GM18909 (cell line): ENCODE measurements around the gene NKAPL.

Experiments used
- ATAC-seq: cut with Tn5 transposase; IDR thresholded peaks from one replicate; pipeline ENCODE4 v1.9.1; 2021; ENCODE audit warnings: mild to moderate bottlenecking; ENCODE audit not compliant: unreplicated experiment, poor library complexity

The NKAPL gene

GRCh38 chr6:28258877-28259777 lies at the start of gene NKAPL:
TSS of gene NKAPL (plus strand) at chr6:28259297. CDS start at chr6:28259372, 75 bp downstream.
- ATAC-seq = no peak

- ATAC-seq = no peak
Observed at GRCh38 chr6:28209753-28210535, 49.2 kb upstream of the NKAPL start.

- no peak for ATAC-seq
Observed at GRCh38 chr6:28211840-28212509, 47.1 kb upstream of the NKAPL start.

GRCh38 chr6:28212510-28213212 lies 46.4 kb upstream of the NKAPL start:
- ATAC-seq = peak; percentile 59

- ATAC-seq = no peak
Observed at GRCh38 chr6:28213213-28213523, 45.9 kb upstream of the NKAPL start.

GRCh38 chr6:28215425-28215824 lies 43.7 kb upstream of the NKAPL start:
- no peak for ATAC-seq

GRCh38 chr6:28217890-28218289 lies 41.2 kb upstream of the NKAPL start:
- ATAC-seq = no peak

GRCh38 chr6:28218312-28219248 lies 40.5 kb upstream of the NKAPL start:
- peak; percentile 66 for ATAC-seq

GRCh38 chr6:28220257-28221133 lies 38.6 kb upstream of the NKAPL start:
- no peak for ATAC-seq

GRCh38 chr6:28224131-28225055 lies 34.7 kb upstream of the NKAPL start:
- no peak for ATAC-seq

GRCh38 chr6:28225056-28225834 lies 33.9 kb upstream of the NKAPL start, which contains the start of gene ZSCAN9:
TSS of gene ZSCAN9 (plus strand) at chr6:28225275. CDS start at chr6:28227085, 1,810 bp downstream.
- ATAC-seq = peak; percentile 88

- ATAC-seq = no peak
Observed at GRCh38 chr6:28226460-28226859, 32.6 kb upstream of the NKAPL start.

- ATAC-seq = no peak
Observed at GRCh38 chr6:28232785-28233184, 26.3 kb upstream of the NKAPL start.

- no peak for ATAC-seq
Observed at GRCh38 chr6:28235912-28236452, 23.1 kb upstream of the NKAPL start.

GRCh38 chr6:28239636-28240035 lies 19.5 kb upstream of the NKAPL start:
- no peak for ATAC-seq

GRCh38 chr6:28240471-28240870 lies 18.6 kb upstream of the NKAPL start:
- ATAC-seq = no peak
